K562 (cell line): ENCODE measurements around the gene PIK3C2B. TPM values are rescaled to one million over a fixed set of nuclear protein-coding genes. Genes with fewer than 3 reads are reported as not detected.

Experiments
- ATAC-seq: fragments of 200-7000 bp; cut with Tn5 transposase; 3 replicates; pipeline ENCODE4 v1.9.1; 2020; ENCODE audit warnings: moderate library complexity
- BruUV-seq: library from RNA; stranded (reverse); fragments of 400-500 nt; replicated peaks from 2 replicates; lab custom pipeline; 2021; lab: Mats Ljungman, UMichigan
- CTCF ChIA-PET: fragments of 300-600 bp; formaldehyde crosslinking; extraction: SDS; loops from one replicate; lab custom pipeline; 2021; ENCODE audit warnings: low intra/inter-chr PET ratio; lab: Yijun Ruan, JAX
- POLR2A ChIA-PET: fragments of 300-600, 350-650 bp; sonication (Branson Sonifier 250); formaldehyde crosslinking; extraction: SDS; loops from one replicate; lab custom pipeline; 2021; ENCODE audit warnings: antibody characterized with exemption, inconsistent platforms; lab: Yijun Ruan, JAX
- DNase-seq, 4 experiments: peaks; one replicate each; pipeline versions ENCODE4 v3.0.0 to v3.0.0-alpha.2; 2011 to 2018; ENCODE audit warnings: low spot score in 3 of 4, mixed read lengths in 3 of 4; ENCODE audit errors: extremely low read depth in 1 of 4
- FAIRE-seq: peaks from 2 replicates; lab custom pipeline; 2011; peaks lifted over from hg19 to GRCh38; lab: Jason Lieb, UNC
- H2AFZ ChIP-seq: 2 replicates; pipeline ENCODE4 v1.6.0; 2011; ENCODE audit warnings: low read depth, low read length, control low read depth, inconsistent platforms
- H3K27ac ChIP-seq: fragments of 200-600 bp; 3 replicates; pipeline ENCODE4 v1.8.0; 2011; ENCODE audit warnings: low read depth, mild to moderate bottlenecking, control low read depth, inconsistent platforms, low read length, moderate library complexity, mixed read lengths; ENCODE audit errors: extremely low read depth
- H3K27me3 ChIP-seq, 2 experiments: fragments of 300-600 bp in 1 of 2; 2 replicates in 1 of 2; 3 replicates in 1 of 2; pipeline versions ENCODE4 v1.6.0 to v1.8.0; 2011; ENCODE audit warnings: inconsistent platforms in 2 of 2, low read length in 2 of 2, mild to moderate bottlenecking in 1 of 2, mixed read lengths in 1 of 2, moderate library complexity in 1 of 2; ENCODE audit not compliant: control insufficient read depth in 2 of 2, insufficient read depth in 2 of 2
- H3K36me3 ChIP-seq: fragments of 300-600 bp; 3 replicates; pipeline ENCODE4 v1.8.0; 2011; ENCODE audit warnings: mild to moderate bottlenecking, low read length, inconsistent platforms; ENCODE audit not compliant: control insufficient read depth, insufficient read depth
- H3K4me1 ChIP-seq, 2 experiments: fragments of 200-600 bp in 1 of 2; replicated peaks in 1 of 2; 2 replicates in 1 of 2; 3 replicates in 1 of 2; pipeline versions ENCODE4 v1.5.1 to v1.8.0; 2011; ENCODE audit warnings: inconsistent platforms in 2 of 2, low read length in 2 of 2, mild to moderate bottlenecking in 1 of 2, mixed read lengths in 1 of 2, moderate library complexity in 1 of 2; ENCODE audit not compliant: control insufficient read depth in 2 of 2, insufficient read depth in 2 of 2
- H3K4me2 ChIP-seq: 2 replicates; pipeline ENCODE4 v1.6.1; 2011; ENCODE audit warnings: low read length, control low read depth, inconsistent platforms, mixed read lengths; ENCODE audit not compliant: insufficient read depth
- H3K4me3 ChIP-seq: fragments of 200-600 bp; sonication (generic), shearing (Covaris generic); 2 replicates; pipeline ENCODE4 v1.5.1; 2016; ENCODE audit warnings: control low read depth, inconsistent platforms
- H3K79me2 ChIP-seq: fragments of 200-600 bp; 3 replicates; pipeline ENCODE4 v1.8.0; 2011; ENCODE audit warnings: low read length, inconsistent platforms; ENCODE audit not compliant: control insufficient read depth, insufficient read depth
- H3K9ac ChIP-seq, 2 experiments: 2 replicates each; pipeline versions ENCODE4 v1.6.0 to v1.6.1; 2011; ENCODE audit warnings: low read depth in 2 of 2, low read length in 2 of 2, control low read depth in 1 of 2, inconsistent platforms in 1 of 2, mild to moderate bottlenecking in 1 of 2, mixed read lengths in 1 of 2; ENCODE audit not compliant: insufficient read depth in 1 of 2
- H3K9me1 ChIP-seq: one replicate; pipeline ENCODE4 v1.6.0; 2011; ENCODE audit warnings: inconsistent platforms, mild to moderate bottlenecking, low read length, moderate library complexity; ENCODE audit not compliant: control insufficient read depth, insufficient read depth
- H3K9me3 ChIP-seq: replicated peaks from 2 replicates; pipeline ENCODE4 v1.5.1; 2011; ENCODE audit warnings: low read depth, low read length, inconsistent platforms; ENCODE audit not compliant: control insufficient read depth, insufficient read depth
- H4K20me1 ChIP-seq: replicated peaks from 2 replicates; pipeline ENCODE4 v1.6.1; 2011; ENCODE audit warnings: low read length, inconsistent platforms, mixed read lengths; ENCODE audit not compliant: control insufficient read depth, insufficient read depth
- CHD1 ChIP-seq: fragments of 200-600 bp; sonication (generic); IDR thresholded peaks from one replicate; pipeline ENCODE4 v1.6.1; 2012; ENCODE audit warnings: mild to moderate bottlenecking, moderate library complexity, low read length, inconsistent platforms
- GABPB2 ChIP-seq: fragments of 250-450 bp; sonication (Bioruptor Pico); conservative IDR thresholded peaks from 2 replicates; pipeline ENCODE4 v1.5.1; 2021; ENCODE audit warnings: mild to moderate bottlenecking
- GATA2 ChIP-seq: sonication (generic); formaldehyde crosslinking; IDR thresholded peaks from 2 replicates; pipeline ENCODE4 v1.4.0; 2020; ENCODE audit warnings: mild to moderate bottlenecking, missing genetic modification reagents
- HOXB6 ChIP-seq: fragments of 250-450 bp; sonication (Bioruptor Pico); IDR thresholded peaks from 2 replicates; pipeline ENCODE4 v1.5.1; 2022; ENCODE audit warnings: mild to moderate bottlenecking, borderline replicate concordance
- NELFE ChIP-seq: IDR thresholded peaks from 2 replicates; pipeline ENCODE4 v1.6.1; 2011; ENCODE audit warnings: mild to moderate bottlenecking; ENCODE audit not compliant: insufficient read depth, insufficient read length
- NFATC3 ChIP-seq: fragments of 450-650 bp; IDR thresholded peaks from 2 replicates; pipeline ENCODE4 v1.6.1; 2017; ENCODE audit warnings: mild to moderate bottlenecking
- NRF1 ChIP-seq, 2 experiments: fragments of 450-650 bp; IDR thresholded peaks in 1 of 2; conservative IDR thresholded peaks in 1 of 2; 2 replicates each; pipeline ENCODE4 v1.6.1; 2014; ENCODE audit warnings: mild to moderate bottlenecking in 2 of 2
- POLR2H ChIP-seq: IDR thresholded peaks from 2 replicates; pipeline ENCODE4 v1.6.1; 2016; ENCODE audit warnings: missing genetic modification characterization, low read depth, mild to moderate bottlenecking, control low read depth, missing compliant biosample characterization, moderate library complexity
- RBM25 ChIP-seq: fragments of 200-400 bp; formaldehyde crosslinking; IDR thresholded peaks from 2 replicates; pipeline ENCODE4 v1.6.1; 2018; ENCODE audit warnings: low read length, low read depth, moderate library complexity; ENCODE audit not compliant: severe bottlenecking
- SAP30 ChIP-seq: fragments of 200-600 bp; sonication (generic); IDR thresholded peaks from 2 replicates; pipeline ENCODE4 v1.6.1; 2012; ENCODE audit warnings: borderline replicate concordance, low read depth, mild to moderate bottlenecking, moderate library complexity, low read length, control low read depth, inconsistent platforms; ENCODE audit not compliant: insufficient read depth, poor library complexity, severe bottlenecking
- SPI1 ChIP-seq: IDR thresholded peaks from 2 replicates; pipeline ENCODE4 v1.6.1; 2011; ENCODE audit warnings: low read depth, low read length, control low read depth, borderline replicate concordance
- TAF1 ChIP-seq: IDR thresholded peaks from 2 replicates; pipeline ENCODE4 v1.6.1; 2011; ENCODE audit warnings: mild to moderate bottlenecking, low read length, moderate library complexity; ENCODE audit not compliant: insufficient read depth, control insufficient read depth, severe bottlenecking; ENCODE audit errors: extremely low read depth
- TARDBP ChIP-seq: fragments of 450-650 bp; IDR thresholded peaks from 2 replicates; pipeline ENCODE4 v1.6.1; 2016
- TRIM24 ChIP-seq, 2 experiments: fragments of 450-650 bp; IDR thresholded peaks; 2 replicates each; pipeline ENCODE4 v1.6.1; 2016
- WGBS: fragments of 100-300 bp; shearing (Covaris generic); methylation state at CpG from one replicate; pipeline ENCODE4 v1.1.6; 2016; ENCODE audit warnings: low coverage, mixed read lengths; ENCODE audit not compliant: insufficient coverage; ENCODE audit errors: missing lambda C conversion rate; 5-methylcytosine and 5-hydroxymethylcytosine counted together
- in situ Hi-C: fragments of 300-500 bp; cut with MboI; formaldehyde crosslinking; loops from 4 replicates; pipeline ENCODE4 v1.15.0; 2018; ENCODE audit warnings: inconsistent platforms, mixed read lengths
- intact Hi-C: fragments of 100-400 bp; cut with micrococcal nuclease; formaldehyde crosslinking; loops from 2 replicates; pipeline ENCODE4 v1.14.2; 2022
- polyA plus RNA-seq, 8 experiments: library from polyadenylated mRNA; depleted of rRNA in 4 of 8; stranded (reverse) in 5 of 8; unstranded in 3 of 8; fragments of >200 nt; fragmentation: Nextera tagmentation in 2 of 8; fragmentation: Illumina TruSeq in 1 of 8; extraction: Ambion mirVana in 2 of 8; extraction: Trizol in 1 of 8; gene quantifications; 2 replicates each; pipeline versions ENCODE4 v1.2.1 to v1.2.3, GENCODE V29; 2011 to 2014; ENCODE audit warnings: inconsistent platforms in 1 of 8, missing spikeins in 1 of 8
- total RNA-seq, 7 experiments: library from RNA; depleted of rRNA in 6 of 7; stranded (reverse); fragments of >200 nt in 6 of 7; fragmentation: Illumina TruSeq in 2 of 7; extraction: Trizol in 2 of 7; gene quantifications; 2 replicates each; pipeline versions ENCODE4 v1.2.1 to v1.2.3, GENCODE V29; 2011 to 2021; ENCODE audit warnings: low replicate concordance in 1 of 7
- TF ChIP-seq, protein P1 (sequence below): fragments of 250-450 bp; sonication (Bioruptor Pico); IDR thresholded peaks from 2 replicates; pipeline ENCODE4 v1.4.0; 2020; ENCODE audit warnings: mild to moderate bottlenecking, moderate library complexity

The PIK3C2B gene
- total and polyA plus RNA-seq, 9 of the 15 experiments (the other 6 are each of a cell fraction or from before 2014, with no cell fraction given), result 0.10 to 2.9 (median 0.72) TPM

GRCh38 chr1:204498981-204499380, 4.4 kb upstream of the PIK3C2B start:
- no TSS peak for BruUV-seq

GRCh38 chr1:204495777-204496176, 1.2 kb upstream of the PIK3C2B start:
- Histone ChIP-seq H3K9me1 (no peaks in the 10 kb centered on the region), H3K27ac (no peak overlapping the region), H4K20me1 (0 out of 2 replicates have a peak, but pooled peaks cover 3% of the 10 kb centered on the region), H3K4me1 (peaks cover 14 to 15% of the 10 kb centered on the region in 2 experiments; a peak in 4 of 5 replicates), H3K9ac (no peak overlapping the region), H3K4me3 (no peak overlapping the region), H2AFZ (no peak overlapping the region), H3K27me3 (peaks cover 29 to 39% of the 10 kb centered on the region in 2 experiments), H3K36me3 (no peaks in the 10 kb centered on the region), H3K9me3 (peaks cover 2% of the 10 kb centered on the region; the same call in 1 of the 2 replicates), H3K79me2 (no peaks in the 10 kb centered on the region), H3K4me2 (no peak overlapping the region)
- WGBS, result 16% methylated on average over 5 of the region's 6 CpGs
- CTCF ChIA-PET, result interaction anchor here (0.7 kb wide), 1 partner anchor 68 kb away, joined by 3 read pairs; no protein-coding TSS in a partner anchor
- POLR2A ChIA-PET, result interaction anchor here (0.7 to 2.5 kb wide), 2 partner anchors 18 to 626 kb away, joined by 3 to 10 read pairs; partner anchors contain the start of gene RBBP5
- in situ Hi-C loops (no loop called here), intact Hi-C loops (loop anchor here (2.0 kb wide), 1 partner anchor 49 kb away; no protein-coding TSS in a partner anchor)
- TF ChIP-seq TARDBP, result no peak
- TF ChIP-seq SAP30, result no peak
- TF ChIP-seq, protein P1, sequence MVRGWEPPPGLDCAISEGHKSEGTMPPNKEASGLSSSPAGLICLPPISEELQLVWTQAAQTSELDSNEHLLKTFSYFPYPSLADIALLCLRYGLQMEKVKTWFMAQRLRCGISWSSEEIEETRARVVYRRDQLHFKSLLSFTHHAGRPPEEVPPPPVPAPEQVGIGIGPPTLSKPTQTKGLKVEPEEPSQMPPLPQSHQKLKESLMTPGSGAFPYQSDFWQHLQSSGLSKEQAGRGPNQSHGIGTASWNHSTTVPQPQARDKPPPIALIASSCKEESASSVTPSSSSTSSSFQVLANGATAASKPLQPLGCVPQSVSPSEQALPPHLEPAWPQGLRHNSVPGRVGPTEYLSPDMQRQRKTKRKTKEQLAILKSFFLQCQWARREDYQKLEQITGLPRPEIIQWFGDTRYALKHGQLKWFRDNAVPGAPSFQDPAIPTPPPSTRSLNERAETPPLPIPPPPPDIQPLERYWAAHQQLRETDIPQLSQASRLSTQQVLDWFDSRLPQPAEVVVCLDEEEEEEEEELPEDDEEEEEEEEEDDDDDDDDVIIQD (CRISPR knock-in tag), result no peak
- no peak for TF ChIP-seq RBM25
- no peak for TF ChIP-seq HOXB6
- TF ChIP-seq TAF1, result no peak
- no peak for TF ChIP-seq NFATC3
- TF ChIP-seq NELFE, result no peak
- no peak for TF ChIP-seq TRIM24 (IDR thresholded peaks at IDR 0.05)
- no peak for TF ChIP-seq NRF1 (conservative IDR thresholded peaks at IDR 0.05 in 1 of 2, IDR thresholded peaks at IDR 0.05 in 1 of 2)
- TF ChIP-seq CHD1, result no peak
- TF ChIP-seq GABPB2 (CRISPR knock-in tag), result no peak
- no peak for TF ChIP-seq GATA2 (CRISPR knock-in tag)
- FAIRE-seq (no peak), ATAC-seq (no peak), DNase-seq (no peak)
- BruUV-seq, result no TSS peak

More at GRCh38 chr1:204498981-204499380, 4.4 kb upstream of the PIK3C2B start:
- CTCF ChIA-PET, result no interaction called here
- no peak for DNase-seq
- no peak for ATAC-seq
- peaks cover 2% of the 10 kb centered on the region; the same call in 1 of the 2 replicates for H3K9me3 ChIP-seq
- POLR2A ChIA-PET, result interaction anchor here (0.9 to 1.8 kb wide), 4 partner anchors 12 to 89 kb away, joined by 3 to 6 read pairs (median 4); partner anchors contain the start of gene MDM4
- H3K4me3 ChIP-seq, result no peak overlapping the region
- no peaks in the 10 kb centered on the region for H3K36me3 ChIP-seq
- no peak overlapping the region for H3K9ac ChIP-seq
- FAIRE-seq, result no peak
- H2AFZ ChIP-seq, result no peak overlapping the region
- 0 out of 2 replicates have a peak, but pooled peaks cover 3% of the 10 kb centered on the region for H4K20me1 ChIP-seq
- H3K27ac ChIP-seq, result no peak overlapping the region
- 19% methylated on average over 3 of the region's 3 CpGs for WGBS
- intact Hi-C loops, result no loop called here
- H3K4me2 ChIP-seq, result no peak overlapping the region
- TF ChIP-seq POLR2H (tag) (no peak), SPI1 (peak; percentile 99)
- in situ Hi-C loops, result no loop called here
- peaks cover 10 to 11% of the 10 kb centered on the region in 2 experiments; a peak in 4 of 5 replicates for H3K4me1 ChIP-seq
- no peaks in the 10 kb centered on the region for H3K9me1 ChIP-seq
- no peaks in the 10 kb centered on the region for H3K79me2 ChIP-seq
- H3K27me3 ChIP-seq, result peaks cover 20 to 21% of the 10 kb centered on the region in 2 experiments
